ENCODE results near the gene ZDHHC12. TPM values are rescaled to one million over a fixed set of nuclear protein-coding genes. Genes with fewer than 3 reads are reported as not detected.

Gene ZDHHC12
- total RNA-seq, 1 donor from 2014 or later: 58.0 TPM

DNA sequence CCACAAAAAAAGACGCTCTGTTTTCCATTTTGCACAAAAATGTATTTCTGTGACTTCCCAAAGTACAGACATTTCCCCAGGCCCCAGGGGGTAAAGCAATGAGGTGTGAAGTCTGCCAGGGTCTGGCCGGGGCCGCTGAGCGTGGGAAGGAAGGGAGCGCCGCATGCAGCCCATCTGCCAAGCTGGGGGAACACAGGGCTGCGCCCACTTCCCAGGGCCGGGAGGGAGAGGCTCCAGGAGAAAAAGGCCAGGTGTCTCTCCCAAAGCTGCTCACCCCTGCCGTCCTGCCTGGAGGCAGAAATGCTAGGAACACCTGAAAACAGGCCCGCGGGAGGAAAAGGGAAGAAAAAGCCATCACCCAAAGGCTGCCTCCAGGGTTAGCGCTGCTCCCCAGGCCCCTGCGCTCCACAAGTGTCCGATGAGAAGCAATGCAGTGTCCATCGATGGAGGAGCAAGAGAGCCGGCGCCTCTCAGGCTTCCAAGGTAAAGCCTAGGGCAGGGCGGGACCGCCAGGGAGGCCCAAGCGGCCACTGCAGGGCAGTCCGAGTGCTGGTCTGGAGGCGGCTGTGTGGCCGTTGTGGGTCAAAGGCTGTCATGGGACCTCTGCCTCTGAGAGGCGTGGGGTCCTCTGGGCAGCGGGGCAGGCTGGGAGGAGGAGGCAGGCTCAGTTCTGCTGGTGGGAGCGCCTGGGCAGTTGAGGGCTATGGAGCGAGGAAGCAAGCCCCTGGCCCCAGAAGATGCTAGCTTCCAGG, 6.0 kb upstream of the ZDHHC12 start:
- no peak for DNase-seq (ENCODE audit: low read depth)

DNA sequence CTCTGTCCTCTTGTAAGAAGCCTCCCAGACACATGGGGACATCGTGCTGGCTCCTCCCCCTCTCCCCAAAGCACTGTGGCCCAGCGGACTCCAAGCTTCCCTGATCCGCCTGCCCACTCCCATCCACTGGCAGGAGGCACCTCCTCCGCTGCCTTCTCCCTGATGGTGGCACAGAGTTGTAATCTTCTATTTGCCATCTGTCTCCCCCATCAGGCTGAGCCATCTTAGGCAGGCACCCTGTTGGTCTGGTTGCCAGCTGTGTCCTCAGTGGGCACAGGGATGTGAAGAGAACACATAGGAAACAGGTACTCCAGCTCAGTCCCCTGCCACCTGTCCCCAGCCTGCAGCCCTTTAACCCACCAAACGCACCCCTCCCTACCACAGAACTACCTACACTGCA, 5.4 kb upstream of the ZDHHC12 start:
- DNase-seq (ENCODE audit: low read depth): no peak

DNA sequence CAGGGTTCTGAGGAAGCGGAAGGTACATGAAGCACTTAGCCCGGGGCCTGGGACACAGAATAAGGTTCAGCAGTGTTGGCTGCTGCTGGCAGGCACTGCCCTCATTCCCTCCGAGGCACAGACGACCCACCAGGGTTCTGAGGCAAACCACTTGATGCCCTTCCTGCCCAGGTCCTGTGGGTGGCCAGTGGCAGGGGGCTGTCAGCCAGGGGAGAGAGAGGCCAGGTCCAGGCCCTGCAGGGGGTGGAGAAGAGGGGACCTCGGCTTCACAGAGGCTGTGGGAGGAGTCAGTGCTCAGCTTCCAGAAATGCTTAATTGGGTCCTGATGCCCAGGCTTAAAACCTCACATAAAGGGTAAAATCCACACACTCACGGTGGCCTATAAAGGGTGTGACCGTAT, 4.4 kb upstream of the ZDHHC12 start:
- no peak for DNase-seq (ENCODE audit: low read depth)

DNA sequence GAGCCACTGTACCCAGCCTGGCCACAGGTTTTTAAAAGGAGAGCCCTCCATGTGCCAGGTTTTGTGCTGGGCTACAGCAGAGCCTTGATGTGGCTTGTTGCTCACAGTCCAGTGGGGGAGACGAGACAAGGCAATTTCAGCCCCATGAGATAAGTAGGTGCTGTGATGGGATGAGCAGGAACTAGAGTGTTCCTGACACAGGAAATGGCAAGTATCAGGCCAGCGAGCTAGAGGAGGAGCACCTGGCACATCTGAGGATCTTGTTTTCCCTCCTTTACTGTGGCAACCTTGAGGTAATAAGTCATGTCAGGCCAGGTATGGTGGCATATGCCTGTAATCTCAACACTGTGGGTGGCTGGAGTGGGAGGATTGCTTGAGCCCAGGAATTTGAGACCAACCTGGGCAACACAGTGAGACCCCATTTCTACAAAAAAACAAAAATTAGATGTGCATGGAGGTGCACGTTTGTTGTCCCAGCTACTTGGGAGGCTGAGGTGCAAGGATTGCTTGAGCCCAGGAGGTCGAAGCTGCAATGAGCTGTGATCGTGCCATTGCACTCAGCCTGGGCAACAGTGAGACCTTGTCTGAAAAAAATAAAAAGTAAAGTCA, 3.8 kb upstream of the ZDHHC12 start:
- DNase-seq (ENCODE audit: low read depth): no peak

DNA sequence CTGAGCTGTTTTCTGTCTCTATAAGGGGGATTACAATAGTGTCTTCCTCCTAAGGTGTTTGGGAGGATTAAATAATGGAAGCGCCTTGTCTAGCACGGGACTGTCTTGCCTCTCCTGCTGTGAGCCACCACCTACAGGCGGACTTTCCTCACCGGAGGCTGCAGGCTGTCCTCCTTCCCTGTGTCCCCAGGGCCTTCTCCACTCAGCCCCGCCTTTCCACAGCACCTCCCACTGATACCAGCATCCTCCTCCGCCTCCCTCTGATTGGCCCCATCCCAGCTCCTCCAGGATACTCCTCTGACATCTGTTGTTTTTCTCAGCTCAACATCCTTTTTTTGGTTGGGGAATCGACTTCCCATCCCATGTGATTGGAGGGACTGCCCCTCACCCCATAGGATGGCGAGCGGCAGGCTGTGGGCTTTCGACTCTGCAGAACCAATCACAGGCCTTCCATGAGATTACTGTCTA, 851 bp upstream of the ZDHHC12 start:
- peak; percentile 30 for DNase-seq (ENCODE audit: low read depth)

DNA sequence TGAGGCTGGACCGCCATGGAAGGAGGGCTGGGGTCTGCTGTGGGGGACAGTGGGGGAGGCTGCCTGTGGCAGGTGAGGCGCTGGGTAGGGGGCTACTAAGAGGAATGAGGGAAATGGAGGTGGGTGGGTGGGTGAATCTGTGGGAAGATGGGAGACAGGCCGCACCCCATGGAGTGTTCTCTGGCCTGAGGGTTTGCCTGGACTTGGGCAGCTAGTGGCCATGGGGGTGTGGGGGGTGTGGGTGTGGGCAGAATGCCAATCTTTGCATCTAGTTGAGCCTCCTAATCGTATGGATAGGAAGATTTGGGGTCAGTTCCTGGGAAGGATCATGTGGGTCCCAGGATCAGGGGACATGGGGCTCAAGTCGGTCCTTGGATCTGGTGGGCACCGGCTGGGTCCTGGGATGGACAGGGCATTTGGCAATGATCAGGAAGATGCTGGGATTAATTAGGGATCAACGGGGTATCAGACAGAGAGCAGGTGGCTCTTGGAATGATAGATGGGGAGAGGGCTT, 518 bp downstream of the ZDHHC12 start:
- DNase-seq (ENCODE audit: low read depth): no peak

DNA sequence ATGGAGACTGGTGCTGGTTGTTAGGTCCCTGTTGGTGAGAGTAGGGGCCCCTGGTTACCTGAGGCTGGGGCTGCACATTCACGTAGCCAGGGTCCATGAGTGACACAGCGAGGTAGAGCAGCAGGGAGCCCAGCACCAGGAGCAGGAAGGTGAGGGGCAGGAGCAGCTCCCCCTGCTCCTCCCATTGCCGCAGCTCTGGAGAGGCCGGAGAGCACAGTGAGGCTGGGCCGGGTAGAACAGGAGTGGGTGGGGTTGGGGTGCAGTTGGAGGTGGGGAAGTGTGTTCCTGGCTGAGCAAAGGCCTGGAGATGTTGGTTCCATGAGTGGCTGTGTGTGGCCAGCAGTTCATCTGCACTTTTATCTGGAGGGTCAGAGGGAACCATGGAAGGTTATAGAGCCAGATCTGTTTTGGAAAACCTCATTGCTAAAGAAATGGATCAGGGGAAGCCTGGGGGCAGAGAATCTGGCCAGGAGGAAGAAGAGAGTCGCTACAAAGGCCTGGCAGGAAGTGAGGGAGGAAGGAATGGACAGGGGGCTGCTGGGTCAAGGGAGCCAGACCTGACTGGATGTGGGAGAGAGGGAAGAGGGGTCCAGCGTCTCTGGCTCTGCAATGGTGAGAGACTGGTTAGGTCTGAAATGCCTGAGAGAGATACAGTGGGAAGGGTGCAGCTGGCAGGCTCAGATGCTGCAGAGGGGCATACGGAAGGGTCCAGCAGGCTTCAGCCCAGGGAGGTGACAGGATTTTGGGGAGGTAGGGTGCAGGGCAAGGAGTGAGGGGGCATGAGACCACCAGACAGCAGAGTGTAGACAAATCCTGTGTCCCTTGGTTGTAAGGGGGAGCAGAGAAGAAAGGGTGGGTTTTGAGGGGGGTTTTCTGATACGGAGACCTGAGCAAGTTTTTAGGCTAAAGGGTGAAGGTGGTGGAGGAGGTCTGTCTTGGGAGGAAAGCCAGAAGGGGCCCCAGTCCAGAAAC, 1.3 kb downstream of the ZDHHC12 start:
- no peak for DNase-seq (ENCODE audit: low read depth)

DNA sequence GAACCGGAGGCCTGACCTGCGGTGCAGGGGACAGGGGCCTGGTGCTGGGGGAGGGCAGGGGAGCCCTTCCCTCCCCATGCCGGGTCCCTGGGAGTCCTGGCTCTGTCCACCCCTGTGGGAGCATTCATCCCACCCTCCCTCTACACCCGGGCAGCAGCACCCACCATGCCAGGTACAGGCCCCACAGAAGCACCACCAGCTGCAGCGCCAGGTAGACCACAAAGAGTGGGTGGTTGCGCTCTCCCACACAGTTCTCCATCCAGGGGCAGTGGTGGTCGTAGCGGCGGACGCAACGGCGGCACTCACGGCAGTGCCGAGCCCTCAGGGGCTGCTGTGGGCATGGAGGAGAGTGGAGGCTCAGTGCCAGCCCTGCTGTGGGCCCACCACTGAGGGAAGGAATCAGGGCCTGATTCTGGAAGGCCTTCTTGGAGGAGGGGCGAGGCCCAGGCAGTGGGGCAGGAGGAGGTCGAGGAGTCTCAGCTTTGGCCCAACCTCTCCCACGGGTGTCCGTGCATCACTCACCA, 2.4 kb downstream of the ZDHHC12 start:
- DNase-seq (ENCODE audit: low read depth): no peak

DNA sequence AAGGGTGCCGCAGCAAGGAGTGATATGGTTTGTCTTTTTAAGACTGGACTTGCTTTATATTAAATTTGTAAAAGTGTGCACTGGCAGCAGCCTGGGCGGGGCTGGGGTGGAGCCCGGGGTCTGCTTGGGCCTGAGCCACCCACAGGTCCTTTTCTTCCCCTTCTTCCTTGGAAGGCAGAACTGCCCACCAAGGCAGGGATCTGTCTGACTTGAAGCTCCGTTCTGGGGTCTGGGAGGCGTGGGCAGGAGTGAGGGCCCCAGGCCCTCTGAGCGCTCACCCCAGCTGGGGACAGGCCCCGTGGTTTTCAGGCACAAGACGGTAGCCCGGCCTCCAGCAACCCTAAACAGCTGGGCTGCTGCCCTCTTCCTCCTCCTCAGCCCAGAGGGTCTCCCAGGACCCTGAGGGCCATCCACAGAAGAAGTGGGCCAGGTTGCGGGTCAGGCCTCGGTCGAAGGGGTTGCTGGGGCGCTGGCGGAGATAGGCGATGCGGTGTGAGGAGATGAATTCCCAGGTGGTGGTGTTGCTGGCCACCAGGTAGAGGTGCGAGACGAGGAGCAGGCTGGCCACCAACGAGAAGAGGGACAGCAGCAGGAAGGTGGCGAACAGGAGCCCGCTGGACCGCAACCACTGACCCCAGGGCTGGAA, 3.0 kb downstream of the ZDHHC12 start:
- DNase-seq (ENCODE audit: low read depth): no peak

DNA sequence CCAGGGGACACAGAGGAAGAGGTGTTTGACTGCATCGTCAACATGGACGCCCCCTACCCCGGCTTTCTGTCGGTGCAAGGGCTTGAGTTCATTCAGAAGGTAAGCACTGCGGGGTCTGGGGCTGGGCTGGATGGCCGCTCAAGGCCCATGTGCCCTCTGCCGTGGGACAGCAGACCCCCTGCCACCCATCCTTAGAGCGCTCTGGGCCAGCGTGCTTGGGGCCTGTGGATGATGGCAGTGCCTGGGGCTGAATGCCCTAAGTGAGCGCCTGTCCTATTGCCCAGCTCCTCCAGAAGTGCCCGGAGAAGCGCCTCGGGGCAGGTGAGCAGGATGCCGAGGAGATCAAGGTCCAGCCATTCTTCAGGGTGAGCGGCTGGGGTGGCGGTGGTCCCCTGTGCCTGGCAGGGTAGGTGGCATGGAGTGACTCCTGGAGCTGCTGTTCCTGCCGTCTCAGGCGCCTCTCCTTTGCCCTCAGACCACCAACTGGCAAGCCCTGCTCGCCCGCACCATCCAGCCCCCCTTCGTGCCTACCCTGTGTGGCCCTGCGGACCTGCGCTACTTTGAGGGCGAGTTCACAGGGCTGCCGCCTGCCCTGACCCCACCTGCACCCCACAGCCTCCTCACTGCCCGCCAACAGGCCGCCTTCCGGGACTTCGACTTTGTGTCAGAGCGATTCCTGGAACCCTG, 3.9 kb downstream of the ZDHHC12 start:
- DNase-seq (ENCODE audit: low read depth): no peak

DNA sequence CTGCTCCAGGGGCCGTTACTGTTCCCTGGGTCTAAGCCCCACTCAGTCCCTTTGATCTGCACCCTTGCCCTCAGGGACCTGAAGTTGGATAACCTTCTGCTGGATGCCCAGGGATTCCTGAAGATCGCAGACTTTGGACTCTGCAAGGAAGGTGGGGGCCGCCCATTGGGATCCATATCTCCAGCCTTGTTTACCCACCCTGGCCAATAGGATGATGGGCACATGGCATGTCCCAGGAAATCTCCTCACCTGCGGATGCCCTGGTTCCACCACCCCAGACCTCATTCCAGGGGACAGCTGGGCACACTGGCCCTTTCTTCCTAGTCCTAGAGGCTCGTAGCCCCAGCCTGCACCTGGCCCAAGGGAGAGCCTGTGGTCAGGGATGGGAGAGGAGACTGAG, 5.5 kb downstream of the ZDHHC12 start:
- no peak for DNase-seq (ENCODE audit: low read depth)

DNA sequence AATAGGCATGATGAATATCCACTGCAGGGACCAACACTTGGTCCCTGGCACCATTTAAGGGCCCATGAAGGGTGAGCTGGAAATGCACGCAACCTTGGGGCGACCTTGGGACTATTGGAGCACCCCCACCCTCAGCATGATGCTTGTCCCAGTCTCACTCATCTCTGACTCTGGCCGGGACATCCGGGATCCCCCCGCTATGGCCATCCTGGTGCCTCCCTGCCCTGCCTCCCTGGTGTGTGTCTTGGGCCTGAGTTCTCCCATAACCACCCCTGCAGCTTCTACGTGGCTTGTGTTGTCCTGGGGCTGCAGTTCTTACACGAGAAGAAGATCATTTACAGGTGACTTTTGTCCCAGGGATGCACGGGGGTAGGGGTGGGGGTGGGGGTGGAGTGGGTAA, 5.9 kb downstream of the ZDHHC12 start:
- DNase-seq (ENCODE audit: low read depth): no peak

DNA sequence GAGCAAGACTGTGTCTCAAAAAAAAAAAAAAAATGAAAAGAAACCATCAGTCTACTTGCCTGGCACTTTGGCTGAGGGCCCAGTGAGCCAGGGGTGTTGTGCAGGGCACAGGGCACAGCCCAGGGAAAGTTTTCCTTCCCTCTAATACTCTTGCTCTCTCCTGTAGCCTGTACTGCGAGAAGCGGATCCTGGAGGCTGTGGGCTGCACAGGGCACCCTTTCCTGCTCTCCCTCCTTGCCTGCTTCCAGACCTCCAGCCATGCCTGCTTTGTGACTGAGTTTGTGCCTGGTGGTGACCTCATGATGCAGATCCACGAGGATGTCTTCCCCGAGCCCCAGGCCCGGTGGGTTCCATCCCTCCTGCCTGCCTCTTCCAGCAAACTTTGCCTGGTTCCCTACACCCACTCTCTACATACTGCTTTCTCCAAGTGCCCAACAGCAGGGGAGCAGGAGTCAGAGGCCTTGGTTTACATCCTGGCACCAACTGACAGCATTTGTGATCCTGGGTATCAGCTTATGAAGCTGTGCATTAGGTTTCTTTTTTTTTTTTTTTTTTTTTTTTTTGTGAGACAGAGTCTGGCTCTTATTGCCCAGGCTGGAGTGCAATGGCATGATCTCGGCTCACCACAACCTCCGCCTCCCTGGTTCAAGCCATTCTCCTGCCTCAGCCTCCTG, 7.2 kb downstream of the ZDHHC12 start:
- DNase-seq (ENCODE audit: low read depth): no peak

DNA sequence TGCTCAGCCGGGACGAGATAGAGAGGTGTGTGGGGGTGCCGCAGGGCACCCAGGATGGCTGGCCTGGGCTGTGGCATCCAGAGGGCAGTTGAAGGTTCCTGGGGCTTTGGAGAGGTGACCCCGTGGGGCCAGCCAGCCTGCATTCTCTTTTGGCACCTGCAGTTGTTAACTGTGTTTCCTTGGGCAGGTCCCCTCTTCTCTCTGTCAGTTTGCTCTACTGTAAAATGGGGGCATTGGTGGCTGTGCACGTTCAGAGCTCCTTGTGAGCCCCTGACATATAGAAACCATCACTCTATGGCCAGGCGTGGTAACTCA, 8.5 kb downstream of the ZDHHC12 start:
- no peak for DNase-seq (ENCODE audit: low read depth)

DNA sequence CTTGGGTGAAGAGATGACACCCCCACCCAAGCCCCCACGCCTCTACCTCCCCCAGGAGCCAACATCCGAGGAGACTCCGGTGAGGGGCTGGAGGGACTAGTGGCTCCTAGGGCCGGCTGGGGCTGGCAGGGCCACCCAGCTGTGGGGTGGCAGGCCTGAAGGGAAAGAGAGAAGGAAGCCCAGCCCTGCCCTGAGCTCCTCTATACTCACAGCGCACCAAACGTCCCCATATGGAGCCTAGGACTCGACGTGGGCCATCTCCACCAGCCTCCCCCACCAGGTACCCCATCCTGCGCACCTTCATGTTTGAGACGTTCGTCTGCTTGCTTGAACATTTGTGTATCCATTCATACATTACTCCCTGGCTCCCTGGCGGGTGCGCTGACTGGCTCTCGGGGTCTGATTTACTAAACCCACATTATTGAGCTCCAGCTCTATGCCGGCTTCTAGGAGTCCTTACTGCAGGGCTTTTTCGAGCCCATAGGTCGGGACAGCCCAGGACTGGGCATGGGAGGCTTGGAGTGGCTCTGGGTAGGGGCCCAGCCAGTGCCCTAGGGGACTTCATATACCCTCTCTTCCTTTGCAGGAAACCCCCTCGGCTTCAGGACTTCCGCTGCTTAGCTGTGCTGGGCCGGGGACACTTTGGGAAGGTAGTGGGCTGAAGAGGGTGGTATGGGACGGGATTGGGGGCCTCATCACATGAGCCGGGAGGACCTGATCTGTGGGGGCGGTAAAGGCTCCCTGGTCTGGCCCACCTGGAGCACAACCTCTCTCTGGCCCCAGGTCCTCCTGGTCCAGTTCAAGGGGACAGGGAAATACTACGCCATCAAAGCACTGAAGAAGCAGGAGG, 9.1 kb downstream of the ZDHHC12 start:
- DNase-seq (ENCODE audit: low read depth): no peak

DNA sequence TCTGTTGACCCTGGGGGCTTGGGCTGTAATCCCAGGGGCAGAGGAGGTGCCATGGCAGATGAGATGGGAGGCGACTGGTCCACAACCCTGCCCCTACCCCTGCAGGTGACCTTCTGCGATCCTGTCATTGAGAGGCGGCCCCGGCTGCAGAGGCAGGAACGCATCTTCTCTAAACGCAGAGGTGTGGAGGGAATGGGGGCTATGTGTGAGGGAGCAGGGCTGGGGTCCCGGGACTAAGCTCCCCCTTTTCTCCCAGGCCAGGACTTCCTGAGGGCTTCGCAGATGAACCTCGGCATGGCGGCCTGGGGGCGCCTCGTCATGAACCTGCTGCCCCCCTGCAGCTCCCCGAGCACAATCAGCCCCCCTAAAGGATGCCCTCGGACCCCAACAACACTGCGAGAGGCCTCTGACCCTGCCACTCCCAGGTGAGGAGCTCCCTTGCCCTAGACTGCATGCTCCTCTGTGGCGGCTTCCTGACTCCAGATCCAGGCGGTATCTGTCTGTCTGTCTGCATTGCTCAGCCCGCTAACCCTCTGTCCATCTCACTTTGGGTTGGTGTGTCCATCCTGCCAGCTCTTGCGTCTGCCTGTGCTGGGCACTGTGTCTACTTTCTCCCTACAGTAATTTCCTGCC, 9.9 kb downstream of the ZDHHC12 start:
- DNase-seq (ENCODE audit: low read depth): no peak

DNA sequence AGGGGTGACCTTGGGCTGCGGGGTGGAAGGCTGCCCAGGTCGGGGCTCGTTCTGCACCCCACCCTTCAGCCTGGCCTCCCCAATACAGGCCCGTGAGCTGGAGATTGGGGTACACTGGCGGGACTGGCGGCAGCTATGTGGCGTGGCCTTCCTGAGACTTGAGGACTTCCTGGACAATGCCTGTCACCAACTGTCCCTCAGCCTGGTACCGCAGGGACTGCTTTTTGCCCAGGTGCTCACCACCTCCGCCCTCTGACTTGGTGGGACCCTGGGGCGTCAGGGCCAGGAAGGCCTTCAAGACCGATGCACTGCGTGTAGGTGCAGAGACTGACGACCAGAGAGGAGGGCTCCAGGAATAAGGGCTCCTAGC, 10.5 kb downstream of the ZDHHC12 start:
- DNase-seq (ENCODE audit: low read depth): no peak

DNA sequence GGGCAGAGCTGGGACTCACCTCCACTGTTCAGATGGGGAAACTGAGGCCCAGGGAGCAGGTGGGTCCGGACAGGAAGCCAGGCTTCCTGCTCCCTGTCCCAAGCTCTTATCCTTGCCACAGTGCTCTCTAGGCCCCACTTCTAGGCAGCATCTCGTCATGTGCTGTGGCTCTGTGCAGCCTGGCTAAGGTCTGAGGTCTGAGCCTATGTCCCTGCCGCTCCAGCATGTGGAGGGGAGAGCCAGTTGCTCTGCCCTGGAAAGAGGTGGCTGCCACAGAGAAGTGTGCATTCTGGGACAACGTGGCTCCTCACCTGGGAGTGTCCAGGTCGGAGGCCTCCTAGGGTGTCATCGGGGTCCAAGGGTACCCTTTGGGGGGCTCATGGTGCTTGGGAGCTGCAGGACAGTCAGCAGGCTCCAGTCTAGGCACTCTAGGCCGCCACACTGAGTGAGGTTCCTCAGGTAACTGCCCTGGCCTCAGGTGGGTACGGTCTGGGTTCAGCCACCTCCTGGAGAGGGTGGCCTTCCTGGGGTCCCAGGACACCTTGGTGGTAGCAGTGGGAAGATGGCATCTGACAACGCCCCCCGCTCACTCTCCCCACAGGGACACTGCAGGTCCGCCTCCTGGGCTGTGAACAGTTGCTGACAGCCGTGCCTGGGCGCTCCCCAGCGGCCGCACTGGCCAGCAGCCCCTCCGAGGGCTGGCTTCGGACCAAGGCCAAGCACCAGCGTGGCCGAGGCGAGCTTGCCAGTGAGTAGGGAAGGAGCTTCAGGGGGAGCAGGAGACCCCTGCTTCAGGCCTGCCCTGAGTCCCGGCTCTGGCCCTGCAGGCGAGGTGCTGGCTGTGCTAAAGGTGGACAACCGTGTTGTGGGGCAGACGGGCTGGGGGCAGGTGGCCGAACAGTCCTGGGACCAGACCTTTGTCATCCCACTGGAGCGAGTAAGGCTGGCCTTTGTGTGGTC, 11.2 kb downstream of the ZDHHC12 start:
- DNase-seq (ENCODE audit: low read depth): no peak

All from renal cortical epithelial cell (primary cell).